Activated naive CD8-positive, alpha-beta T cell treated with anti-CD3 and anti-CD28 coated beads, Interleukin-2, amount 50 U/mL, for 24 hours (primary cell): Measurements from ENCODE around the gene SPINK14.

Experiments used
- ATAC-seq: fragments of 150-1000 bp; cut with Tn5 transposase; one replicate; pipeline ENCODE4 v1.10.0; 2021
- DNase-seq: peaks from one replicate; pipeline ENCODE4 v3.0.0; 2021
- H3K27ac Mint-ChIP-seq: one replicate; pipeline ENCODE4 v1.8.0; 2021; ENCODE audit warnings: mild to moderate bottlenecking, mixed read lengths
- H3K27me3 Mint-ChIP-seq: one replicate; pipeline ENCODE4 v1.8.0; 2021; ENCODE audit warnings: mixed read lengths
- H3K36me3 Mint-ChIP-seq: one replicate; pipeline ENCODE4 v1.8.0; 2021; ENCODE audit warnings: low read depth, mixed read lengths
- H3K4me1 Mint-ChIP-seq: one replicate; pipeline ENCODE4 v1.8.0; 2021; ENCODE audit warnings: mixed read lengths
- H3K4me3 Mint-ChIP-seq: one replicate; pipeline ENCODE4 v1.8.0; 2021; ENCODE audit warnings: mild to moderate bottlenecking, moderate library complexity, mixed read lengths
- H3K9me3 Mint-ChIP-seq: one replicate; pipeline ENCODE4 v1.8.0; 2021; ENCODE audit warnings: mixed read lengths

Gene SPINK14

DNA sequence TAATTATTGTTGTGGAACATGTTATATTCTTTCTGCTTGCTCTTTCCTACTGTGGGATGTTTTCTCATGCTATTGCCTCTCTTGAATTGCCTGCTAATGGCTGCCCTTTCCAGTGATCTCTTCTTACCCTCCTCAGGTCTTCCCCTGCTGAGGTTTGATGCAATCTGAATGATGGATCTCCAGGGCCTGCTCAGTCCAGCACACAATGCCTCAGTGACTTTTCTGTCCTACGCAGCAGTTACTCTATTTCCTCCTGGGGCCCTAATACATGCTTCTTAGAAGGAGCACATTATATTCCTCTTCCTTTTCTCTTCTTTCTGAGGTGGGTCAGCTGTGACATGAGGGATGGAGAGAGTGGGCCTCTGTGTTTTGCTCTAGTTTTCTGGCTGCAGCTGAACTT lies at the start of gene SPINK14:
TSS of gene SPINK14 (plus strand) at position 301 of the 400 bp plus-strand sequence. CDS start 1,187 bp downstream, outside the sequence.
- ATAC-seq (no peak), DNase-seq (no peak)
- no peaks in the 10 kb centered on the region for H3K27me3 Mint-ChIP-seq
- H3K9me3 Mint-ChIP-seq: no peaks in the 10 kb centered on the region
- H3K36me3 Mint-ChIP-seq: no peaks in the 10 kb centered on the region
- H3K4me3 Mint-ChIP-seq: no peak within 1 kb of the TSS
- no peak within 1 kb of the TSS for H3K27ac Mint-ChIP-seq
- no peaks in the 10 kb centered on the region for H3K4me1 Mint-ChIP-seq

- Mint-ChIP-seq H3K9me3 (no peaks in the 10 kb centered on the region), H3K27ac (no peak overlapping the region), H3K4me1 (no peaks in the 10 kb centered on the region), H3K4me3 (no peak overlapping the region), H3K36me3 (no peaks in the 10 kb centered on the region), H3K27me3 (no peaks in the 10 kb centered on the region)
- DNase-seq (no peak), ATAC-seq (no peak)
These were observed 48.0 kb upstream of the SPINK14 start for GRCh38 chr5:148120317-148120716.

- Mint-ChIP-seq H3K36me3 (no peaks in the 10 kb centered on the region), H3K9me3 (no peaks in the 10 kb centered on the region), H3K4me1 (no peaks in the 10 kb centered on the region), H3K4me3 (no peak overlapping the region), H3K27me3 (no peaks in the 10 kb centered on the region), H3K27ac (no peak overlapping the region)
- DNase-seq (no peak), ATAC-seq (no peak)
These were observed 42.7 kb upstream of the SPINK14 start for GRCh38 chr5:148125641-148126040.

DNA sequence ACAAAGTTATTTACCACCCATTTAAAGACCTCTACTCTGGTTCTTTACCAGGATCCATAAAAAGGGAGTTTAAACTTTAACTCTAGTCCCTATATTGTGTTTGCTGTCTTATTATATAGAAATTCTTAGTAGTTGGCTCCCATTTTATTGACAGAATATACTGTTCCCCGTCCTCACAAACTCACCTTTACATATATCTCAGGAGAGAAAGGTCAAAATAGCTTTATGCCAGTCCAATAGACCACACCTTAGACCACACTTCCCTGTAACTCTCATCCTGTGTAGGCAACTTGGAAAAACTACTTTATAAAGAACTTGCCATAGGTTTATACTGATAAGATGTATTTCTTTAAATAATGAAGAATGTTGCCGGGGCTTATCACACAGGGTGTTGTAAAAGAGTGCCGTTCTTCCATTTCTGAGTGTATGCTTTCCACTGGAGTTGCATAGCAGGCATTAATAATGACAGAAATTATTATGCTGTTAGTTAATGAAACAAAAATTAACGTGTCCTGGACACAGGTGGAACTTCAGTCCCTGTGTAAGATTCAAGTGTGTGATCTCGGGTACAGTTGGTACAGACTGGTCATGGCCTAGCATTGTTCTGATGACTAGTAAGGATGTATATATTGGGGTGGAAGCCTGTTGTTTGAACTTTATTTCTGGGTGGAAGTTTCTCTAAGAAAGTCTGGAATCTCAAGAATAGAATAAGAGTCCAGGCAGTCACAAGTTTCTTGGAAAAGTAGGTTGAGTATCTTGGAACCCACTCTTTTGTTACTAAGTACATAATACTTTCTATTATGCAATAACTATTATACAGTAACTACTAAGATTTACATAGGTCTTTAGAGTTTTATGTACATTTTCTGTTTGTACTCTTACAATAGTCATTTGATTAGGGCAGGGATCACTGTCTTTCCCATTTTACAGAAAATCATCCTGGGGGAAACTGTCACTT lies 33.0 kb upstream of the SPINK14 start:
- no peak for ATAC-seq
- H3K4me1 Mint-ChIP-seq: no peaks in the 10 kb centered on the region
- H3K27me3 Mint-ChIP-seq: peaks cover 9% of the 10 kb centered on the region
- no peak overlapping the region for H3K4me3 Mint-ChIP-seq
- no peaks in the 10 kb centered on the region for H3K9me3 Mint-ChIP-seq
- H3K36me3 Mint-ChIP-seq: no peaks in the 10 kb centered on the region
- H3K27ac Mint-ChIP-seq: no peak overlapping the region
- no peak for DNase-seq

- Mint-ChIP-seq H3K4me1 (no peaks in the 10 kb centered on the region), H3K4me3 (no peak overlapping the region), H3K36me3 (no peaks in the 10 kb centered on the region), H3K27ac (no peak overlapping the region), H3K27me3 (peaks cover 4% of the 10 kb centered on the region), H3K9me3 (no peaks in the 10 kb centered on the region)
- DNase-seq (no peak), ATAC-seq (no peak)
These were observed 27.5 kb upstream of the SPINK14 start for GRCh38 chr5:148140846-148141245.

DNA sequence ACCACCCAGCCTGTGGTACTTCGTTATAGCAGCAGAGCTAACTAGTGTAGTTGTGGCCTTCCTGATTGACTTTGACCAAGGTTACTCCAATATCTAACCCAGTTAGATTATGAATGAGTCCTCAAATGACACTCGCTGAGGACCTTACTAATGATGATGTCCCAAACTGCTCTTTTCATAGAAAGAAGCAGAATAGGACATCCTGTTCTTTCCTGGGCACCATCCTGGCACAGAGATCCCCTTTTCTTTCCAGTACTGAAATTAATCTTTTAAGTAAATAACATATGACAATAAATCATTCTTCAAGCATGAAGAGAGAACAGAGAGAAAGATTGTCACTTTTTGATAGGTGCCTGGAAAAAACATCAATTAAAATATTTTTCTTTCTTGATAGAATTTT lies 26.7 kb upstream of the SPINK14 start:
- no peak overlapping the region for H3K4me3 Mint-ChIP-seq
- ATAC-seq: no peak
- H3K27me3 Mint-ChIP-seq: peaks cover 4% of the 10 kb centered on the region
- no peaks in the 10 kb centered on the region for H3K36me3 Mint-ChIP-seq
- no peak for DNase-seq
- H3K27ac Mint-ChIP-seq: no peak overlapping the region
- H3K9me3 Mint-ChIP-seq: no peaks in the 10 kb centered on the region
- H3K4me1 Mint-ChIP-seq: no peaks in the 10 kb centered on the region

DNA sequence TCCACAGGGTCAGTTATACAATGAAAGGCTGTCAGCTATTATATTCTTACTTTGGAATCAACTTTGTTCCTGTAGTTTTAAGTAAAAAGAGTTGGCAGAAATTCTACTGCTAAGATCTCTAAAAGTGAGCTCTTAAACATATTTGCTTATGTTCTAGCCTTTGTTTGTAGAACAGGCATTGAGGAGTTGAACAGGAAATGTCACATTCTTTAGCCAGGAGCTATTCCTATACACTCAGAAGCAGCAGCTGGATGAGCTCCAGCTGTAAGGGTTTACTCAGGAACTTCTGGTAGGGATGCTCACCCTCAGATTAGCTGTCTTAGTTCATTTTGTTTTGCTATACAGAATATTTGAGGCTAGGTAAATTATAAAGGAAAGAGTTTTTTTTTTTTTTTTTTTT lies 22.4 kb upstream of the SPINK14 start:
- no peaks in the 10 kb centered on the region for H3K36me3 Mint-ChIP-seq
- H3K4me1 Mint-ChIP-seq: no peaks in the 10 kb centered on the region
- no peak overlapping the region for H3K4me3 Mint-ChIP-seq

DNA sequence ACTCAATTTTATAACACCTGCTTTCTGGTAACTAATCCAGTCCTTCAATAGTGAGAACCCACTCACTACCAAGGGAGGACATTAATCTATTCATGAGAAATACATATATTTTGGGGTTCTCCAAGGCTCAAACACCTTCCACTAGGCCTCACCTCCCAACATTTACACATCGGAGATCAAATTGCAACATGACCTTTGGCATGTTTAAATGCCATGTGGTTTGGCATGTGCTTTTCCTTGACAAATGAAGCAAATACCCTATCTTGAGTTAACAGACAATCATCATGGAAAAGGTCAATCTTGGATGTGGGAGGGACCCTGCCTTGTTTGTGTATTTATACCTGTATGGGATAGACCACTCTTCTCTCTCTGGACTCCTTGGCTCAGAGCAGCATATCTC lies 21.9 kb upstream of the SPINK14 start:
- Mint-ChIP-seq H3K27me3 (no peaks in the 10 kb centered on the region), H3K27ac (no peak overlapping the region), H3K4me3 (no peak overlapping the region), H3K36me3 (no peaks in the 10 kb centered on the region), H3K9me3 (no peaks in the 10 kb centered on the region), H3K4me1 (no peaks in the 10 kb centered on the region)
- no peak for ATAC-seq
- no peak for DNase-seq

More for the DNA sequence above, 22.4 kb upstream of the SPINK14 start:
- Mint-ChIP-seq H3K9me3 (no peaks in the 10 kb centered on the region), H3K27me3 (no peaks in the 10 kb centered on the region), H3K27ac (no peak overlapping the region)
- no peak for DNase-seq
- ATAC-seq: no peak

DNA sequence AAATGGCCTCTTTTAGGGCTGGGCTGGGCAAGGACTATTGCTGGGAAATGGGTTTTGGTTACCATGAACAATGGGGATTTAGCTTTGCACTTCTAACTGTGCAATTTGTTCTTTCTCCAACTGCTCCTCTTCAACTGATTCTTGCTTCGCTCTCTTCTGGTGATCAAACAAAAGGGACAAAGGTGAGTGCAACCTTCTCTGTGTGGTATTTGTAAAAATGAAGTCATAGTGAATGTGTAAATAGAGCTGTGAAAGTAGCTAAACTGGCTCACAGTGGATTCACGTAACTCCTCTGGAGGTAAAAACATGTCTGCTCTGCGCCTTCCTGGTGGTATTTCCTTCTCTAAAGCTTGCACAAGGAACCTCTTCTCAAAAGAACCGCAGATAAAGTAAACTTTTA lies 20.9 kb upstream of the SPINK14 start:
- Mint-ChIP-seq H3K27ac (no peak overlapping the region), H3K36me3 (no peaks in the 10 kb centered on the region), H3K9me3 (no peaks in the 10 kb centered on the region), H3K4me3 (no peak overlapping the region), H3K27me3 (no peaks in the 10 kb centered on the region), H3K4me1 (no peaks in the 10 kb centered on the region)
- no peak for ATAC-seq
- DNase-seq: no peak

DNA sequence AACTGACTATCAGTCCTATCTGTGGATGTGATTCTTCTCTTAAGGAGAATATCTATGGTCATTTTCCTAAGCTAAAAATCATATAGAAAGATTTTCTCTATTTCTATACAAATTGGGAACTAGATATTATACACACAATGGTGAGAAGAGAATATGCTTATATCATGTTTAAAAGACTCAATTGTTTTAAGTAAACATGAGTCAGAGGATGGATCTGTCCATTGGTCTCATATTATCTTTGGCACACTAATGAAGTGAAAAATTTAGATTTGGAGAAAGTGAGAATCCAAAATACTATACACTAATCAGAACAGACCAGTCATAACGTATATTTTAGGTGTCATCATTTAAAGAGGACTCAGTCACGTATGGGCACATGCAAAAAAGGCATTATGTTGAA lies 16.5 kb upstream of the SPINK14 start:
- no peaks in the 10 kb centered on the region for H3K27me3 Mint-ChIP-seq
- H3K4me1 Mint-ChIP-seq: no peaks in the 10 kb centered on the region
- H3K27ac Mint-ChIP-seq: no peak overlapping the region
- no peak for ATAC-seq
- H3K36me3 Mint-ChIP-seq: no peaks in the 10 kb centered on the region
- no peaks in the 10 kb centered on the region for H3K9me3 Mint-ChIP-seq
- DNase-seq: no peak
- no peak overlapping the region for H3K4me3 Mint-ChIP-seq

- H3K36me3 Mint-ChIP-seq: no peaks in the 10 kb centered on the region
- no peaks in the 10 kb centered on the region for H3K9me3 Mint-ChIP-seq
- H3K4me3 Mint-ChIP-seq: no peak overlapping the region
- no peaks in the 10 kb centered on the region for H3K4me1 Mint-ChIP-seq
- no peak overlapping the region for H3K27ac Mint-ChIP-seq
- H3K27me3 Mint-ChIP-seq: no peaks in the 10 kb centered on the region
- DNase-seq (no peak), ATAC-seq (no peak)
These were observed 15.6 kb upstream of the SPINK14 start for GRCh38 chr5:148152781-148153180.

GRCh38 chr5:148156609-148157008 lies 11.7 kb upstream of the SPINK14 start:
- no peaks in the 10 kb centered on the region for H3K36me3 Mint-ChIP-seq
- H3K4me1 Mint-ChIP-seq: no peaks in the 10 kb centered on the region
- no peak for DNase-seq
- H3K27ac Mint-ChIP-seq: no peak overlapping the region
- H3K9me3 Mint-ChIP-seq: no peaks in the 10 kb centered on the region
- ATAC-seq: no peak
- no peaks in the 10 kb centered on the region for H3K27me3 Mint-ChIP-seq
- H3K4me3 Mint-ChIP-seq: no peak overlapping the region

- no peak overlapping the region for H3K27ac Mint-ChIP-seq
These were observed 6.3 kb upstream of the SPINK14 start for GRCh38 chr5:148162038-148162437.

GRCh38 chr5:148163345-148163744 lies 5.0 kb upstream of the SPINK14 start:
- H3K4me1 Mint-ChIP-seq: no peaks in the 10 kb centered on the region
- no peak overlapping the region for H3K4me3 Mint-ChIP-seq
- DNase-seq: no peak
- no peaks in the 10 kb centered on the region for H3K36me3 Mint-ChIP-seq
- no peak overlapping the region for H3K27ac Mint-ChIP-seq
- no peaks in the 10 kb centered on the region for H3K9me3 Mint-ChIP-seq
- H3K27me3 Mint-ChIP-seq: no peaks in the 10 kb centered on the region
- ATAC-seq: no peak

More at GRCh38 chr5:148162038-148162437, 6.3 kb upstream of the SPINK14 start:
- ATAC-seq: no peak
- H3K9me3 Mint-ChIP-seq: no peaks in the 10 kb centered on the region
- H3K4me3 Mint-ChIP-seq: no peak overlapping the region
- no peaks in the 10 kb centered on the region for H3K27me3 Mint-ChIP-seq
- H3K36me3 Mint-ChIP-seq: no peaks in the 10 kb centered on the region
- DNase-seq: no peak
- no peaks in the 10 kb centered on the region for H3K4me1 Mint-ChIP-seq

GRCh38 chr5:148166550-148167283 lies 1.6 kb upstream of the SPINK14 start:
- H3K4me1 Mint-ChIP-seq: no peaks in the 10 kb centered on the region
- no peak for ATAC-seq
- no peaks in the 10 kb centered on the region for H3K36me3 Mint-ChIP-seq
- H3K9me3 Mint-ChIP-seq: no peaks in the 10 kb centered on the region
- no peaks in the 10 kb centered on the region for H3K27me3 Mint-ChIP-seq
- DNase-seq: no peak
- H3K4me3 Mint-ChIP-seq: no peak overlapping the region
- no peak overlapping the region for H3K27ac Mint-ChIP-seq
